Panc1 (cell line): ENCODE data around the gene GALNT16. TPM values are rescaled to one million over a fixed set of nuclear protein-coding genes. Genes with fewer than 3 reads are reported as not detected.

Experiments used
- ATAC-seq: fragments of 200-7000 bp; cut with Tn5 transposase; 2 replicates; pipeline ENCODE4 v1.9.1; 2020; ENCODE audit warnings: mild to moderate bottlenecking, moderate library complexity
- BruUV-seq: library from RNA; stranded (reverse); fragments of 400-500 nt; replicated peaks from 2 replicates; lab custom pipeline; 2021; lab: Mats Ljungman, UMichigan
- CTCF ChIA-PET: fragments of 300-600 bp; sonication (Branson Sonifier 250); formaldehyde crosslinking; loops from one replicate; lab custom pipeline; 2022; ENCODE audit warnings: antibody characterized with exemption; lab: Charles Lee
- POLR2A ChIA-PET: fragments of 300-600 bp; sonication (Branson Sonifier 250); formaldehyde crosslinking; loops from one replicate; lab custom pipeline; 2022; ENCODE audit warnings: antibody characterized with exemption; lab: Charles Lee
- DNase-seq: peaks from one replicate; pipeline ENCODE4 v3.0.0-alpha.2; 2010; ENCODE audit warnings: low read depth, low spot score
- H3K27ac ChIP-seq: 2 replicates; pipeline ENCODE4 v1.5.1; 2011; ENCODE audit warnings: mild to moderate bottlenecking, low read length, inconsistent platforms
- H3K27me3 ChIP-seq: fragments of 200-500 bp; sonication (Bioruptor generic); 2 replicates; pipeline ENCODE4 v1.6.0; 2014; ENCODE audit warnings: low read length, inconsistent platforms; ENCODE audit not compliant: control insufficient read depth, insufficient read depth
- H3K36me3 ChIP-seq: fragments of 200-500 bp; sonication (Bioruptor generic); 2 replicates; pipeline ENCODE4 v1.5.1; 2014; ENCODE audit warnings: inconsistent platforms, mild to moderate bottlenecking, low read length, moderate library complexity; ENCODE audit not compliant: control insufficient read depth, insufficient read depth
- H3K4me1 ChIP-seq: 2 replicates; pipeline ENCODE4 v1.5.1; 2011; ENCODE audit warnings: inconsistent platforms, mild to moderate bottlenecking, low read length, moderate library complexity; ENCODE audit not compliant: control insufficient read depth, insufficient read depth
- H3K4me3 ChIP-seq, 2 experiments: 2 replicates each; pipeline ENCODE4 v1.5.1; 2011 to 2012; ENCODE audit warnings: low read depth in 2 of 2, low read length in 2 of 2, mild to moderate bottlenecking in 2 of 2, inconsistent platforms in 1 of 2, moderate library complexity in 1 of 2
- H3K9me3 ChIP-seq: fragments of 200-500 bp; sonication (Bioruptor generic); 2 replicates; pipeline ENCODE4 v1.5.1; 2014; ENCODE audit warnings: low read depth, mild to moderate bottlenecking, inconsistent platforms, low read length, moderate library complexity; ENCODE audit not compliant: control insufficient read depth, insufficient read depth
- POLR2AphosphoS5 ChIP-seq: IDR thresholded peaks from 2 replicates; pipeline ENCODE4 v1.6.1; 2012; ENCODE audit warnings: mild to moderate bottlenecking, low read depth, low read length, moderate library complexity
- SIN3A ChIP-seq: IDR thresholded peaks from 2 replicates; pipeline ENCODE4 v1.6.1; 2012; ENCODE audit warnings: low read depth, mild to moderate bottlenecking, low read length, moderate library complexity, borderline replicate concordance; ENCODE audit not compliant: insufficient read depth
- TCF7L2 ChIP-seq: IDR thresholded peaks from 2 replicates; pipeline ENCODE4 v1.6.1; 2011; ENCODE audit warnings: mild to moderate bottlenecking, low read depth, low read length, inconsistent platforms
- in situ Hi-C: cut with HindIII; loops from 2 replicates; pipeline ENCODE4 v1.10.0; 2016; ENCODE audit warnings: low sequenced_read_pairs, low pct_unique_long_range_greater_than_20kb
- intact Hi-C: fragments of 100-400 bp; cut with micrococcal nuclease; formaldehyde crosslinking; loops from one replicate; pipeline ENCODE4 v1.10.0; 2022; ENCODE audit not compliant: unreplicated experiment
- total RNA-seq: library from RNA; stranded (reverse); gene quantifications from one replicate; pipeline ENCODE4 v1.2.1, GENCODE V29; 2021; ENCODE audit not compliant: unreplicated experiment
- TF ChIP-seq, protein P1 (sequence below): fragments of 450-650 bp; IDR thresholded peaks from 2 replicates; pipeline ENCODE4 v1.5.1; 2017; ENCODE audit warnings: mild to moderate bottlenecking
- TF ChIP-seq, protein P2 (sequence below), 2 experiments: IDR thresholded peaks; 2 replicates each; pipeline ENCODE4 v1.6.1; 2011 to 2012; ENCODE audit warnings: low read depth in 2 of 2, control low read depth in 1 of 2, low read length in 1 of 2, mild to moderate bottlenecking in 1 of 2, moderate library complexity in 1 of 2; ENCODE audit not compliant: insufficient read depth in 1 of 2

GALNT16 gene
- total RNA-seq, 1 experiment from 2014 or later, result 0.72 TPM

DNA sequence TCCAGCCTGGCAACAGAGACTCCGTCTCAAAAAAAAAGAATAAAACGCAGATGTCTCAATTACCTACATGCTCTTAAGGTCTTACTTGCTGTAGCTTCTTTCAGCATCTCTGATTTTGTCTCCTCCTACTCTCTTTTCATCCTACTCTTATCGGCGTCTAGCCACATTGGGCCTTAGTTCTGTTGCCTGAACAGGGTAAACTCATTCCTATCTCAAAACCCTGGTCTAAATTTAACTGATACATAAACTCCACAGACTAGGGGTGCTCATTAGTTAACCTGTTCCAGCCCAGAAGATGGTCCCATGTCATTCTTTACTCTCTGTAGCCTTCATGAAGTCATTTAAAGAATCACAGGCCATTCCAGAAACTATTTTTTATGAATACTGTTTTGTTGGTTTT is 35.0 kb upstream of the GALNT16 start:
- CTCF ChIA-PET, result no interaction called here
- H3K4me1 ChIP-seq, result no peaks in the 10 kb centered on the region

DNA sequence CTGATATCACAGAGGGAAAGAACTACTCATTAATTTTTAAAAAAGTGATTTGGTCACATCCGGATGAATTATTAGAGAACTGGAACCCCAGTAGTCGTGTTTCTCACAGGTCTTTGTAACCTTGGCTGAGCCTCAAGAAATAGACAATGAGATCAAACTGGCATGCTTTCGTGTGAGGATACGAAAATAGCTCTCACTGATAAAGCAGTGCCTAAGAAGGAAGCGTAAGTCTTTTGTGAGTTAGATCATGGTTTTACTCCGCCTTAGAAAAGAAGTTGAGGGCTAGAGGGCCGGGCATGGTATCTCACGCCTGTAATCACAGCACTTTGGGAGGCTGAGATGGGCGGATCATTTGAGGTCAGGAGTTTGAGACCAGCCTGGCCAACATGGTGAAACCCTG is 33.8 kb upstream of the GALNT16 start:
- intact Hi-C loops, result no loop called here
- DNase-seq (no peak), ATAC-seq (no peak)
- ChIA-PET CTCF (no interaction called here), POLR2A (interaction anchor here (0.7 kb wide), 1 partner anchor 212 kb away, joined by 8 read pairs; no protein-coding TSS in a partner anchor)
- BruUV-seq, result no TSS peak
- in situ Hi-C loops, result no loop called here
- Histone ChIP-seq H3K27me3 (no peaks in the 10 kb centered on the region), H3K4me1 (no peaks in the 10 kb centered on the region), H3K9me3 (no peaks in the 10 kb centered on the region), H3K27ac (no peak overlapping the region), H3K4me3 (no peak overlapping the region), H3K36me3 (no peaks in the 10 kb centered on the region)
- TF ChIP-seq, protein P1, sequence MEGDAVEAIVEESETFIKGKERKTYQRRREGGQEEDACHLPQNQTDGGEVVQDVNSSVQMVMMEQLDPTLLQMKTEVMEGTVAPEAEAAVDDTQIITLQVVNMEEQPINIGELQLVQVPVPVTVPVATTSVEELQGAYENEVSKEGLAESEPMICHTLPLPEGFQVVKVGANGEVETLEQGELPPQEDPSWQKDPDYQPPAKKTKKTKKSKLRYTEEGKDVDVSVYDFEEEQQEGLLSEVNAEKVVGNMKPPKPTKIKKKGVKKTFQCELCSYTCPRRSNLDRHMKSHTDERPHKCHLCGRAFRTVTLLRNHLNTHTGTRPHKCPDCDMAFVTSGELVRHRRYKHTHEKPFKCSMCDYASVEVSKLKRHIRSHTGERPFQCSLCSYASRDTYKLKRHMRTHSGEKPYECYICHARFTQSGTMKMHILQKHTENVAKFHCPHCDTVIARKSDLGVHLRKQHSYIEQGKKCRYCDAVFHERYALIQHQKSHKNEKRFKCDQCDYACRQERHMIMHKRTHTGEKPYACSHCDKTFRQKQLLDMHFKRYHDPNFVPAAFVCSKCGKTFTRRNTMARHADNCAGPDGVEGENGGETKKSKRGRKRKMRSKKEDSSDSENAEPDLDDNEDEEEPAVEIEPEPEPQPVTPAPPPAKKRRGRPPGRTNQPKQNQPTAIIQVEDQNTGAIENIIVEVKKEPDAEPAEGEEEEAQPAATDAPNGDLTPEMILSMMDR, result no peak
- no peak for TF ChIP-seq POLR2AphosphoS5
- TF ChIP-seq, protein P2, sequence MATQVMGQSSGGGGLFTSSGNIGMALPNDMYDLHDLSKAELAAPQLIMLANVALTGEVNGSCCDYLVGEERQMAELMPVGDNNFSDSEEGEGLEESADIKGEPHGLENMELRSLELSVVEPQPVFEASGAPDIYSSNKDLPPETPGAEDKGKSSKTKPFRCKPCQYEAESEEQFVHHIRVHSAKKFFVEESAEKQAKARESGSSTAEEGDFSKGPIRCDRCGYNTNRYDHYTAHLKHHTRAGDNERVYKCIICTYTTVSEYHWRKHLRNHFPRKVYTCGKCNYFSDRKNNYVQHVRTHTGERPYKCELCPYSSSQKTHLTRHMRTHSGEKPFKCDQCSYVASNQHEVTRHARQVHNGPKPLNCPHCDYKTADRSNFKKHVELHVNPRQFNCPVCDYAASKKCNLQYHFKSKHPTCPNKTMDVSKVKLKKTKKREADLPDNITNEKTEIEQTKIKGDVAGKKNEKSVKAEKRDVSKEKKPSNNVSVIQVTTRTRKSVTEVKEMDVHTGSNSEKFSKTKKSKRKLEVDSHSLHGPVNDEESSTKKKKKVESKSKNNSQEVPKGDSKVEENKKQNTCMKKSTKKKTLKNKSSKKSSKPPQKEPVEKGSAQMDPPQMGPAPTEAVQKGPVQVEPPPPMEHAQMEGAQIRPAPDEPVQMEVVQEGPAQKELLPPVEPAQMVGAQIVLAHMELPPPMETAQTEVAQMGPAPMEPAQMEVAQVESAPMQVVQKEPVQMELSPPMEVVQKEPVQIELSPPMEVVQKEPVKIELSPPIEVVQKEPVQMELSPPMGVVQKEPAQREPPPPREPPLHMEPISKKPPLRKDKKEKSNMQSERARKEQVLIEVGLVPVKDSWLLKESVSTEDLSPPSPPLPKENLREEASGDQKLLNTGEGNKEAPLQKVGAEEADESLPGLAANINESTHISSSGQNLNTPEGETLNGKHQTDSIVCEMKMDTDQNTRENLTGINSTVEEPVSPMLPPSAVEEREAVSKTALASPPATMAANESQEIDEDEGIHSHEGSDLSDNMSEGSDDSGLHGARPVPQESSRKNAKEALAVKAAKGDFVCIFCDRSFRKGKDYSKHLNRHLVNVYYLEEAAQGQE (IDR thresholded peaks at IDR 0.05; ENCODE audit: insufficient read depth in 1 of 2, low read depth in 2 of 2, low read length in 1 of 2), result no peak
- TF ChIP-seq SIN3A, result no peak
- no peak for TF ChIP-seq TCF7L2

More for the DNA sequence above, 35.0 kb upstream of the GALNT16 start:
- BruUV-seq, result no TSS peak
- ATAC-seq (no peak), DNase-seq (no peak)
- TF ChIP-seq, protein P1, result no peak
- TF ChIP-seq POLR2AphosphoS5, result no peak
- no peaks in the 10 kb centered on the region for H3K27me3 ChIP-seq
- no peak overlapping the region for H3K27ac ChIP-seq
- POLR2A ChIA-PET, result no interaction called here
- intact Hi-C loops, result no loop called here
- no peaks in the 10 kb centered on the region for H3K9me3 ChIP-seq
- H3K36me3 ChIP-seq, result no peaks in the 10 kb centered on the region
- H3K4me3 ChIP-seq, result no peak overlapping the region
- in situ Hi-C loops, result no loop called here
